ENCODE results near the gene SHISA5.
A peak's percentile ranks its signal among the peaks of the same experiment; 100 is the strongest.
"Not testable (repeated sequence)": the region's sequence is repeated elsewhere in the genome, so short reads cannot be mapped to it uniquely, and the experiment has no call there.

The SHISA5 gene

GRCh38 chr3:48467110-48467454 is 36.9 kb downstream of the SHISA5 start:
- no peak for TF ChIP-seq CTCF (IDR thresholded peaks at IDR 0.05; ENCODE audit: insufficient read depth, low read depth, low read length, missing control alignments)
- peak; percentile 37 for DNase-seq (ENCODE audit: low read depth)
- H3K4me3 ChIP-seq (ENCODE audit: low read depth, low read length): peak overlapping the region; percentile 85

GRCh38 chr3:48466386-48467109 is 37.4 kb downstream of the SHISA5 start:
- DNase-seq (ENCODE audit: low read depth): peak; percentile 49
- H3K4me3 ChIP-seq (ENCODE audit: low read depth, low read length): peak overlapping the region; percentile 85

GRCh38 chr3:48465531-48466378 is 38.2 kb downstream of the SHISA5 start:
- peak; percentile 45 for TF ChIP-seq CTCF (IDR thresholded peaks at IDR 0.05; ENCODE audit: insufficient read depth, low read depth, low read length, missing control alignments)
- peak; percentile 91 for DNase-seq (ENCODE audit: low read depth)
- peak overlapping the region; percentile 85 for H3K4me3 ChIP-seq (ENCODE audit: low read depth, low read length)

More at GRCh38 chr3:48466386-48467109, 37.4 kb downstream of the SHISA5 start:
- TF ChIP-seq CTCF (IDR thresholded peaks at IDR 0.05; ENCODE audit: insufficient read depth, low read depth, low read length, missing control alignments): no peak

- no peak for DNase-seq (ENCODE audit: low read depth)
- H3K4me3 ChIP-seq (ENCODE audit: low read depth, low read length): no peak overlapping the region
- TF ChIP-seq CTCF (IDR thresholded peaks at IDR 0.05; ENCODE audit: insufficient read depth, low read depth, low read length, missing control alignments): no peak
These were observed 38.8 kb downstream of the SHISA5 start for GRCh38 chr3:48465237-48465530.

DNA sequence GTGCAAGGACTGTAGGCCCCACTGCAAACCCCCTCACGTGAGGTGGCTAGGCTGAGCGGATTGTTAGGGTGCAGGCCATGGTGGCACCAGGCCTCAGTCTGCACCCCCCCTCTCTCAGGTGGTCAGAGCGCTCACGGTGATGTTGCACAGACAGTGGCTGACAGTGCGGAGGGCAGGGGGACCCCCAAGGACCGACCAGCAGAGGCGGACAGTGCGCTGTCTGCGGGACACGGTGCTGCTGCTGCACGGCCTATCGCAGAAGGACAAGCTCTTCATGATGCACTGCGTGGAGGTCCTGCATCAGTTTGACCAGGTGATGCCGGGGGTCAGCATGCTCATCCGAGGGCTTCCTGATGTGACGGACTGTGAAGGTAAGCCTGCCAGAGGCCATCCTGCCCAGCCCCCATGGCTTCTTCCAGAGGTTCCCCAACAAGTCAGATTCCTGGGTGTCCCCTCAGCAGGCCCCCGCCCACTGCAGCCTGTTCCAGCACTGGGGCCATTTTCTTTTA is 39.2 kb downstream of the SHISA5 start:
- H3K4me3 ChIP-seq (ENCODE audit: low read depth, low read length): no peak overlapping the region
- no peak for TF ChIP-seq CTCF (IDR thresholded peaks at IDR 0.05; ENCODE audit: insufficient read depth, low read depth, low read length, missing control alignments)
- no peak for DNase-seq (ENCODE audit: low read depth)

DNA sequence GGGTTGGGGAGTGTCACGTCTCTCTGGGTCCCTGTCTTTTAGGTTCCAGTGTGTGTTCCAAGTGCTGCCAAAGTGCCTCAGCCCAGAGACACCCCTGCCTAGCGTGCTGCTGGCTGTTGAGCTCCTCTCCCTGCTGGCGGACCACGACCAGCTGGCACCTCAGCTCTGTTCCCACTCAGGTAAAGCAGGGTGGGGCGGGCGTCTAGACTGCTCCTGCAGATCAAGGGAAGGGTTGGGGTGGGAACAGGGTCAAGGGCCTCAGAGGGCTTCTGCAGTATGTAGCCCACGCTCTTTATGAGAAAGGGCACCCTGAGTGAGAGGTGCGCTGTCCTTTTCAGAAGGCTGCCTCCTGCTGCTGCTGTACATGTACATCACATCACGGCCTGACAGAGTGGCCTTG is 40.3 kb downstream of the SHISA5 start:
- no peak for TF ChIP-seq CTCF (IDR thresholded peaks at IDR 0.05; ENCODE audit: insufficient read depth, low read depth, low read length, missing control alignments)
- no peak overlapping the region for H3K4me3 ChIP-seq (ENCODE audit: low read depth, low read length)
- no peak for DNase-seq (ENCODE audit: low read depth)

GRCh38 chr3:48461767-48462166 is 42.2 kb downstream of the SHISA5 start:
- DNase-seq (ENCODE audit: low read depth): not testable (repeated sequence)

More at GRCh38 chr3:48461767-48462166, 42.2 kb downstream of the SHISA5 start:
- not testable (repeated sequence) for H3K4me3 ChIP-seq (ENCODE audit: low read depth, low read length)

All from GM12865 (cell line).